GM06990 (cell line): ENCODE results near the gene ATP2C2.
"Not testable (repeated sequence)": the region's sequence is repeated elsewhere in the genome, so short reads cannot be mapped to it uniquely, and the experiment has no call there.

ENCODE experiments used
- DNase-seq: peaks from one replicate; pipeline ENCODE4 v3.0.0-alpha.2; 2011; ENCODE audit not compliant: insufficient read length; ENCODE audit errors: extremely low read depth
- H3K27me3 ChIP-seq: replicated peaks from 2 replicates; pipeline ENCODE4 v1.6.0; 2011; ENCODE audit warnings: low read length; ENCODE audit not compliant: control insufficient read depth, insufficient read depth
- H3K36me3 ChIP-seq: 2 replicates; pipeline ENCODE4 v1.5.1; 2011; ENCODE audit warnings: low read length; ENCODE audit not compliant: control insufficient read depth, insufficient read depth
- H3K4me3 ChIP-seq: replicated peaks from 2 replicates; pipeline ENCODE4 v1.5.1; 2011; ENCODE audit warnings: low read depth, mild to moderate bottlenecking, control low read depth, low read length
- TF ChIP-seq, protein P1 (sequence below): IDR thresholded peaks from 2 replicates; pipeline ENCODE4 v1.5.1; 2011; ENCODE audit warnings: low read length, control low read depth, mild to moderate bottlenecking, inconsistent platforms; ENCODE audit not compliant: insufficient read depth, poor library complexity, severe bottlenecking

The ATP2C2 gene

DNA sequence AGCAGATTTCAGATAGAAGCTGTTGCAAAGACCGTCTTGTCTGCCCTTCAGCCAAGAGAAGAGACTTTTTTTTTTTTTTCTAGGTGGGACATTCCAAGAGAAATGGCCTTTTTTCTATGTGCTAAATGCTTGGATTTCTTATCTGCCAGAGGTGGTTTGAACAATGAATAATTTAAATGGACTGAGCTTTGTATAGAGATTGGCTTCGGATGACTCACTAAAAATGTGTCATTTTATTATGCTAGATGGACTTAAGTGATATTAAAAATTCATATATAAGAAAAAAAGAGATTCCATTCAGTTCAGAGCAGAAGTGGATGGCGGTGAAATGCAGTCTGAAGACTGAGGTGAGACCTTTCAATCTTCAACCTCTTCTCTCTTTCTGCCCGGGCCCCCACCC lies 77.7 kb downstream of the ATP2C2 start:
- Histone ChIP-seq H3K4me3 (no peak overlapping the region), H3K36me3 (no peaks in the 10 kb centered on the region), H3K27me3 (no peaks in the 10 kb centered on the region)
- TF ChIP-seq, protein P1, sequence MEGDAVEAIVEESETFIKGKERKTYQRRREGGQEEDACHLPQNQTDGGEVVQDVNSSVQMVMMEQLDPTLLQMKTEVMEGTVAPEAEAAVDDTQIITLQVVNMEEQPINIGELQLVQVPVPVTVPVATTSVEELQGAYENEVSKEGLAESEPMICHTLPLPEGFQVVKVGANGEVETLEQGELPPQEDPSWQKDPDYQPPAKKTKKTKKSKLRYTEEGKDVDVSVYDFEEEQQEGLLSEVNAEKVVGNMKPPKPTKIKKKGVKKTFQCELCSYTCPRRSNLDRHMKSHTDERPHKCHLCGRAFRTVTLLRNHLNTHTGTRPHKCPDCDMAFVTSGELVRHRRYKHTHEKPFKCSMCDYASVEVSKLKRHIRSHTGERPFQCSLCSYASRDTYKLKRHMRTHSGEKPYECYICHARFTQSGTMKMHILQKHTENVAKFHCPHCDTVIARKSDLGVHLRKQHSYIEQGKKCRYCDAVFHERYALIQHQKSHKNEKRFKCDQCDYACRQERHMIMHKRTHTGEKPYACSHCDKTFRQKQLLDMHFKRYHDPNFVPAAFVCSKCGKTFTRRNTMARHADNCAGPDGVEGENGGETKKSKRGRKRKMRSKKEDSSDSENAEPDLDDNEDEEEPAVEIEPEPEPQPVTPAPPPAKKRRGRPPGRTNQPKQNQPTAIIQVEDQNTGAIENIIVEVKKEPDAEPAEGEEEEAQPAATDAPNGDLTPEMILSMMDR: no peak
- DNase-seq: no peak

DNA sequence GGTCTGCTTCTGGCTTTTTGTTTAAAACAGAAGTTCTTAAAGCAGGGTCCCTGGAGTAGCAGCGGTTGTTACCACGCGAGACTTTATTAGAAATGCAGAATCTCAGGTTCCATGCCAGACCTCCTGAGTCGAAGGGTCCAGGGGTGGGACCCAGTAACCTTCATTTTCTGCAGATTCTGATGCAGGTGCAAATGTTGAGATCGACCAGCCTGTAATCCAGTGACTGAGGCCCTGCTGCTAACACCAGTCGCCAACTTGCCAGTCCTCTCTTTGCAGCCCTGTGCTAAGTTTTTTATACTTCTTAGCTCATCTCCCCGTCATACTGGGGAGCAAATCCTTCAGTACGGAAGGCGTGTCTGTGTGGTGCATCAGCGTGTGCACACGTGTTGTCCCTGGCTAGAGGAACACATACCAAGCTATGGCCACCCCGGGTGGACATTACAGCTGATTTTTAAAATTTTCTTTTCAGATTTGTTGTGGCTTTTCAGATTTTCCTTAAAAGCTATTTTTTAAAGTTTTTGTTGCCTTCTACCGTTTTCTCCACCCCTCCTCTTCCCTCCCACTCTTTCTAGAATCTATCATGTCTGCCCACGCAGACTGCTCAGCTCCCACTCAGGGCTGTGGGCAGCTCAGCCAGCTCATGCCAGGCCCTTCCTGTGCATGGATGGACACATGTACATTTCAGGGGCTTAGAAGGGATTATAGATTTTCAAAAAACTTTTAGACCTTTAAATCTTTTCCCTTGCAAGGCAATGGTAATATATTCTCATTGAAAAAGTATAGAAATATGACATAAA lies 78.5 kb downstream of the ATP2C2 start:
- H3K27me3 ChIP-seq: no peaks in the 10 kb centered on the region
- no peak for DNase-seq

DNA sequence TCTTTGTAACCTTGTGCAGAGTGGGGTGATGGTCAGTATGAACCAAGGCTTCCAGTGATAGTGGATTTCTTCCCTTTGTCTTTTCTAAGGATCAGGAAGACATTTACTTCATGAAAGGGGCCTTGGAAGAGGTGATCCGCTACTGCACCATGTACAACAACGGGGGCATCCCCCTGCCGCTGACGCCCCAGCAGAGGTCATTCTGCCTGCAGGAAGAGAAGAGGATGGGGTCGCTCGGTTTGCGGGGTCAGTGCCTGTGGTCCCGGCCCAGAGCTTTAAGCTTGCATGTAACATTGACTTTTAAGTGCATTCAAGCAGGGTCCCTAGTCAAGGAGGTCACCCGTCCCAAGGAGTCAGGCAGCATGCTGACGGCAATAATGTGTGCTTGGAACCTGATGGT lies 80.1 kb downstream of the ATP2C2 start:
- no peaks in the 10 kb centered on the region for H3K36me3 ChIP-seq

More for the DNA sequence above, 78.5 kb downstream of the ATP2C2 start:
- TF ChIP-seq, protein P1: no peak
- H3K4me3 ChIP-seq: no peak overlapping the region
- no peaks in the 10 kb centered on the region for H3K36me3 ChIP-seq

DNA sequence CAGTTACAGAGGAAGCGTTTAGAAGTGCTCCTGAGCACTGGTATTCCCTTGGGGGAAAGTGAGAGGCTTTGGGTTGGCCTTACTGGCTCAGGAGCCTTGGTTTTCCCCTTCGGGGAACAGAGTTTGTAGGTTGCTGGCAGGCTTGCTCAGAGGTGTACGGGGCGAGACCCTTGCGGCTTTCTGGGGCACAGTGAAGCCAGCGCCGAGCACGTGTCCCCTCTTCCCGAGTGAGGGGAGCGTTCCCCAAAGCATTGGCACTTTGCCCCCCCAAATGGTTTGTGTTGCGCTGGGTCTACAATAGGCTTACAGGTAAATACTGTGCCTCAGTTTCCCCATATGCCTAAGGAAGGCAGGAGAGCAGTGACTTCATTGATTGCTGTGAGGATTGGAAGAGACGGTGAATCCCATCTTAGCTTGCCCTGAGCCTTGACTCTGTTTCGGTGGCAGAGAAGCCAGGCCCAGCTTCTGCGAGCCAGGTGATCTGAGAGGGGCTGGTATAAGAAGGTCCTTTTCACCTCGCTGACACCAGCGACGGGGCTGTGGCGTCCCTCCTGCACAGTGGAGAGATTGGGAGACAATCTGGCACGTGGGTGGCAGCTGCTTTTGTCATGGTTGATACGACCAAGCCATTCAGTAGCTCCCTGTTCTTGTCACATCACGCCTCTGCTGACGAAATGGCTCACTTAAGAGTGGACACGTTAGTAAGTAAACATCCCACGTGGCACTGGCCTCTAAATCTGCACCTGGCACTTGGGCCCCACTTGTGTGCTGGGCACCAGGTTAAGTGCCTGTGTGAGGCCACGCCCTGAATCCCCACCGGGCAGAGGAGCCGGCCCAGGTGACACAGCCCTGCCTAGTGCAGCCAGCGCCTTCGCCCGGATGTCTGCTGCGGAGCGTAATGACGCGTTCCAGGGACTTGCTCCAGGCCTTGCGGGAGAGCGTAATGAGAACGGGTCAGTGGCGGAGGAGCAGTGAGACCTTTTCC lies 81.1 kb downstream of the ATP2C2 start:
- H3K27me3 ChIP-seq: no peaks in the 10 kb centered on the region
- TF ChIP-seq, protein P1: no peak
- DNase-seq: no peak
- H3K36me3 ChIP-seq: no peaks in the 10 kb centered on the region
- H3K4me3 ChIP-seq: no peak overlapping the region

More for the DNA sequence above, 80.1 kb downstream of the ATP2C2 start:
- no peaks in the 10 kb centered on the region for H3K27me3 ChIP-seq
- no peak for DNase-seq
- TF ChIP-seq, protein P1: no peak
- H3K4me3 ChIP-seq: no peak overlapping the region

DNA sequence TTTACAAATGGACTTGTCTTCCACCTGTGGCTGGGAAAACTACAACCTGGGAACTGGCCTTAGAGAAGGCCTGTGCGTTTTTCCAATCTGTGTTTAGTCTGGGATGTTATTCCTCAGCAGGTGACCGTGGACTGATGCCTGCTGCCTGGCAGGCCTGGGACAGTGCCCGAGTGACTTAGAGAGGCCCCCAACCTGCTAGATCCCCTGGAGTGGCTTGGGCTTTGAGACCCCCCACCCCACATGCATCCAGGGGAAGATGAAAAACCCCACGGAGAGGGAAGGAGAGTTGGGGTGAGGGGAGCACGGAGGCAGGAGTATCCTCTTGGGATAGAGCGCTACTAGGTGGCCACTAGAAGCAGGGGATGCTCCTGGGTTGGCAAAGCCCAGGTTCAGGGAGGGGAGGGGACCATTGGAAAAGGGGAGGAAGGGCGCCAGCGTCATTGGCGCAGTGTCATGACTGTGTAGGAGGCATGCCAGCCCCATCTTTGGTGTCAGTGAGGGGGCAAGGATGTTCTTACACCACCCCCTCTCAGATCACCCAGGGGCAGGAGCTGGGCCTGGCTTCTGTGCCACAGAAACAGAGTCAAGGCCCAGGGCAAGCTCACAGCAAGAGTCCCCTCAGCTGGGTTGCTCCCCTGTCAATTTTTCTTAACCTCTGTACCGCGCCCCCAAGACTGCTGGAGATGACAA lies 82.0 kb downstream of the ATP2C2 start:
- Histone ChIP-seq H3K36me3 (no peaks in the 10 kb centered on the region), H3K4me3 (no peak overlapping the region), H3K27me3 (no peaks in the 10 kb centered on the region)
- TF ChIP-seq, protein P1: no peak
- no peak for DNase-seq

DNA sequence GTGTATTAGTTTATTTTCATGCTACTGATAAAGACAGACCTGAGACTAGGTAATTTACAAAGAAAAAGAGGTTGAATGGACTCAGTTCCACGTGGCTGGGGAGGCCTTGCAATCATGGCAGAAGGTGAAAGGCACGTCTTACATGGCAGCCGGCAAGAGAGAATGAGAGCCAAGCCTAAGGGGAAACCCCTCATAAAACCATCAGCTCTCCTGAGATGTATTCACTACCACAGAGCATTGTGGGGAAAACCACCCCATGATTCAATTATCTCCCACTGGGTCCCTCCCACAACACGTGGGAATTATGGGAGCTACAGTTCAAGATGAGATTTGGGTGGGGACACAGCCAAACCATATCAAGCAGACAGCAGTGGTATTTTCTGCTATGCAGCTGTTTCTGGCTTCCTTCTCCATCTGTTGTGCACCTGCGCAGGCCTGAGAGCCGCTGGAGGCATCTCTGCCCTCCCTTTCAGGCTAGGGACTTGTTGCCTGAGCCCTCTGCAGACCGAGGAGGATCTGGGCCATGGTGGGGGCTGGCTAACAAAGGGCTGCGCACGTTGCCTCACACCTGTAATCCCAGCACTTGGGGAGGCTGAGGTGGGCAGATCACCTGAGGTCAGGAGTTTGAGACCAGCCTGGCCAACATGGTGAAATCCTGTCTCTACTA lies 82.8 kb downstream of the ATP2C2 start:
- not testable (repeated sequence) for H3K4me3 ChIP-seq, H3K36me3 ChIP-seq, H3K27me3 ChIP-seq, DNase-seq
